Bronchial epithelial cell (primary cell): ENCODE data around the gene BOK. TPM values are rescaled to one million over a fixed set of nuclear protein-coding genes. Genes with fewer than 3 reads are reported as not detected.

ENCODE experiments used
- DNase-seq: peaks from one replicate; pipeline ENCODE4 v3.0.0-alpha.2; 2010; ENCODE audit warnings: low read depth
- FAIRE-seq: peaks from 2 replicates; lab custom pipeline; 2011; peaks lifted over from hg19 to GRCh38; lab: Jason Lieb, UNC
- H3K27me3 ChIP-seq: 2 replicates; pipeline ENCODE4 v1.5.1; 2011; ENCODE audit warnings: low read length; ENCODE audit not compliant: control insufficient read depth, insufficient read depth
- H3K36me3 ChIP-seq: 2 replicates; pipeline ENCODE4 v1.5.1; 2011; ENCODE audit warnings: low read length; ENCODE audit not compliant: control insufficient read depth, insufficient read depth
- H3K4me3 ChIP-seq: 2 replicates; pipeline ENCODE4 v1.5.1; 2011; ENCODE audit warnings: mild to moderate bottlenecking, low read depth, low read length, control low read depth
- total RNA-seq: library from RNA; depleted of rRNA; stranded (reverse); fragments of >200 nt; gene quantifications from 2 replicates; pipeline ENCODE4 v1.2.1, GENCODE V29; 2014
- TF ChIP-seq, protein P1 (sequence below): IDR thresholded peaks from 2 replicates; pipeline ENCODE4 v1.5.1; 2011; ENCODE audit warnings: mild to moderate bottlenecking, moderate library complexity, low read length, control low read depth, inconsistent platforms; ENCODE audit not compliant: insufficient read depth, severe bottlenecking

BOK gene
- total RNA-seq, 1 donor from 2014 or later = 19.5 TPM

DNA sequence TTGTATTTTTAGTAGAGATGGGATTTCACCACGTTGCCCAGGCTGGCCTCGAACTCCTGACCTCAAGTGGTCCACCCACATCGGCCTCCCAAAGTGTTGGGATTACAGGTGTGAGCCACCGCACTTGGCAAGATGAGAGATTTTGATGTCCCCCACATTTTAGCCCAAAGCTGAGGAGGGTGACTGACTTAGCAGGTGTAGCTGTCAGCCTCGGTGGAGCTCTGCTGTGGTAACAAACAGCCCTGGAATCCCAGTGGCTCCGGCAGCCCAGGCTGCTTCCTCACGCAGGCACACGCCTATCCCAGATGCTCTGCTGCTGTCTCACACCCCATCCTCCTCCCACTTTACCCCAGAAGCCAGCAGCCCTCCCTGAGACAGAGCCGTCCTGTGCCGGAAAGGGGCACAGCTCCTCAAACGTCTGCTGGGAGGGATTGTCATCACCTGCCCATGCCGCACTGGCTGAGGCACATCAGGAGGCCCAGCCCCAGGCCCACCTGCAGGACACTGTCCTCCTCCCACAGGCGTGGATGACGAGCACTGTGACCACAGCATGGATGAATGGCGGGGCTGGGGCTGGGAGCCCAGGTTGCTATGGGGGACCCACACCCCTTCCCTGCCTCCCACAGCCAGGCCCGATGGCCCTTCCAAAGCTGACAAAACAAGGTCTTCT, 10.6 kb upstream of the BOK start:
- no peaks in the 10 kb centered on the region for H3K36me3 ChIP-seq

DNA sequence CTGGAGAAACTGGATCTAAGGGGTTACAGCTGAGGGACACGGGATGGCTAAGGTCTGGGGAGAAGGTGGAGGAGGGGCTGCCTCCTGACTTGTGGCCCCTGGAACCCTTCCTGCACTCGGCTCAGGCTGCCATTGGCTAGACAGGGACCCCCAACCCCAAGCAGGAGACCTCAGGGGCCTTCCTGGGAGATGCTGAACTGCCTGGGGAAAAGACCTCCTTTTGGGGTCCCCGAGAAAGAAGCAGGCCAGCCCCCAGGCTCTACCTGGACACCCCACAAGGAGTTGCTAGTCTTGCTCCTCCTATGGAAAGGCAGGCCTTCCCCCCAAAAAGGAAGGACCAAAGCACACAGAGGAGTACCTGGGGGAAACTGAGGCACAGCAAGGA, 10.1 kb upstream of the BOK start:
- DNase-seq (no peak), FAIRE-seq (no peak)
- TF ChIP-seq, protein P1, sequence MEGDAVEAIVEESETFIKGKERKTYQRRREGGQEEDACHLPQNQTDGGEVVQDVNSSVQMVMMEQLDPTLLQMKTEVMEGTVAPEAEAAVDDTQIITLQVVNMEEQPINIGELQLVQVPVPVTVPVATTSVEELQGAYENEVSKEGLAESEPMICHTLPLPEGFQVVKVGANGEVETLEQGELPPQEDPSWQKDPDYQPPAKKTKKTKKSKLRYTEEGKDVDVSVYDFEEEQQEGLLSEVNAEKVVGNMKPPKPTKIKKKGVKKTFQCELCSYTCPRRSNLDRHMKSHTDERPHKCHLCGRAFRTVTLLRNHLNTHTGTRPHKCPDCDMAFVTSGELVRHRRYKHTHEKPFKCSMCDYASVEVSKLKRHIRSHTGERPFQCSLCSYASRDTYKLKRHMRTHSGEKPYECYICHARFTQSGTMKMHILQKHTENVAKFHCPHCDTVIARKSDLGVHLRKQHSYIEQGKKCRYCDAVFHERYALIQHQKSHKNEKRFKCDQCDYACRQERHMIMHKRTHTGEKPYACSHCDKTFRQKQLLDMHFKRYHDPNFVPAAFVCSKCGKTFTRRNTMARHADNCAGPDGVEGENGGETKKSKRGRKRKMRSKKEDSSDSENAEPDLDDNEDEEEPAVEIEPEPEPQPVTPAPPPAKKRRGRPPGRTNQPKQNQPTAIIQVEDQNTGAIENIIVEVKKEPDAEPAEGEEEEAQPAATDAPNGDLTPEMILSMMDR = no peak
- Histone ChIP-seq H3K4me3 (no peak overlapping the region), H3K36me3 (no peaks in the 10 kb centered on the region), H3K27me3 (no peaks in the 10 kb centered on the region)

More for the DNA sequence above, 10.6 kb upstream of the BOK start:
- no peak for DNase-seq
- Histone ChIP-seq H3K27me3 (no peaks in the 10 kb centered on the region), H3K4me3 (no peak overlapping the region)
- no peak for FAIRE-seq
- TF ChIP-seq, protein P1 = no peak

DNA sequence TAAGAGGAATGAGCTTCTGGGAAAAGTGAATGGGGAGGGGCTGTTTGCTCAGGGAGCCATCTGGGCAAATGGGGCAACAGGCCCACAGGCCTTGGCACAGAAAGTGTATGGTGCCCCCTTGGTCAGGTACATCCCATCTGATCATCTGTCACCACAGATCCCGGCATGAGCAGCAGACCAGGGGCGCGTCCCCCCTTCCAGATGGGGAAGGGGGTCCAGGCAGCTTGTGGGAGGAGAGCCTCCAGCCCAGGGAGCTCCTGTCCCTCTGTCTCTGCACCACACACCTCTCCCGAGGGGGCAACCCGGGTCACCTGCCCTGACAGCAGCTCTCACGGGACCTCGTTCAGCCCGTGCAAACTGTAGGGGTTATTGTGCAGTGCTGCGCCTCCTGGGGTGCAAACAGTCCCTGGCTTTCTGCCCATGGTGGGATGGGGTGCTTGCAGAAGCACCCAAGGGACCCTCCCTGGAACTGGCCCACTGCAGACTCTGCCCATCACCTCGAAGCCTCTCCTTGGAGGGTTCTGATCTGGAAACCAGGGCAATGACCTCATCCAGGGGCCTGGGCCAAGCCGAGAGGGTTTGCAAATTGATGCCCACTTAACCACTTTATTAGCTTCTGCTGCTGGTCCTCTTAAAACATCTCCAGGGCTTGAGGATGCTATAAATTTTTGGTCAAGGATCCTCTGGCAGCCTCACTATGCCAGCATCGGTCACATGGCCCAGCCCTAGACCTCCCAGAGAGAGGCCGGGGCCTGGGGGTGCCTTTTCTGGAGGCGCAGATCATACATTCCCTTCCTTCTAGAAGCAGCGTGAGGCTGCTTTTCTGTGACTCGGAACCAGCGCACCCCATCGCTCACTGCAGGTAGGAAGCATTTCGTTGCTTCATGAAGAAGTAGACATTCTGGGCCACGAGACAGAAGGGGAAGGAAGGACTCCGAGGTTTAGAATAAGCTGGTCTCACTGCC, 7.6 kb upstream of the BOK start:
- no peak for FAIRE-seq
- no peak overlapping the region for H3K4me3 ChIP-seq

DNA sequence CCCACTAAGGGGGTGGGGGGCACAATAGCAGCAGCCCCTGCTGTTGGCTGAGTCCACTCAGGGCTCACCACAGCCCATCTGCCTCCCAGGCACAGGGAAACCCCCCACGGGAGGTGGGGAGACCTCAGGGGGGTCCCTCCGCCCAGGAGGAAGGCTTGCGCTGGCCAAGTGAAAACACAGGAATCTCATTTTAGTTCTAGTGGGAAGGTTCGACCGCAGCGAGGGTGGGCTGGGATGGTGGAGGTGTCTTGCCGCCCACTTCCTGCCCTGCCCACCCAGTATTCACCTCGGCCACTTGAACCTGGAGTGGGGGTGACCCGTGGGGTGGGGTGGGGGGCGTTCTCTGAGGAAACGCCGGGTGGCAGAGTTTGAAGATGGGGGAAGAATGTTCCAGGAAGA, 6.9 kb upstream of the BOK start:
- TF ChIP-seq, protein P1 = no peak
- DNase-seq (no peak), FAIRE-seq (no peak)
- no peaks in the 10 kb centered on the region for H3K36me3 ChIP-seq
- no peaks in the 10 kb centered on the region for H3K27me3 ChIP-seq
- H3K4me3 ChIP-seq = no peak overlapping the region

More for the DNA sequence above, 7.6 kb upstream of the BOK start:
- no peaks in the 10 kb centered on the region for H3K36me3 ChIP-seq
- TF ChIP-seq, protein P1 = no peak
- no peak for DNase-seq
- no peaks in the 10 kb centered on the region for H3K27me3 ChIP-seq

DNA sequence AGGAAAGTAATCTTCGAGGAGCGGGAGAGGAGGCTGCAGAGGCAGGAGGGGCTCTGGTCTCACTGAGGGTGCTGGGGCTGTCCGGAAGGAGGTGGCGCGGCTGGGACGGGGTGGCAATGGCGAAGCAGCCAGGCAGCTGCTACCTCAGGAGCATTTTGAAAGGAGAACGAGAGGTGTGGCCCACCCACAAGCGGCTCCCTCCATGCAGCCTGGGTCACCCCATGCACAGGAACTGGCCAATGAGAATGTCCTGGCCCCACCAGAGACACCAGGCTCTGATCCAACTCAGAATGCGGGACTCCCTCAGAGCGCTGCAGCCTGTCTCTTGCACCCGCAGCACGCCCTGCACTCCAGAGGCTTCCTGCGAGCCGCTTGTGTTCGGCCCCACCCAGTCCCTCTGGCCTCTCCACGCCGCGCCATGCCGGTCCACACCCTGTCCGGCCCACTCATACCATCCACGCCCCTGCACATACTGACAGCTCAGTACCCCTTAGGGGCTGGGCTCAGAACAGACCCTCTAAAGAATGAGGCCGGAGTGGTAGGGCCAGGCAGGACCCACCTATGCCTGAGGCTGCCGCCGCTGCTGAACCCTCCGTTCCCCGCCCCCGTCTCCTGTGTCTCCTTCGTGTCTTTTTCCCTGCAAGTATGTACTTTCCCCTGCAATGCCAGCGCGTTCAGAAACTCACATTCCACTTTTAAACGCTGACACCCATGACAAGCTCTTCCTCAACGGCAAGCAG, 6.4 kb upstream of the BOK start:
- H3K36me3 ChIP-seq = no peaks in the 10 kb centered on the region
- TF ChIP-seq, protein P1 = no peak
- no peaks in the 10 kb centered on the region for H3K27me3 ChIP-seq
- DNase-seq = no peak
- FAIRE-seq = no peak
- H3K4me3 ChIP-seq = no peak overlapping the region
